HuH-7.5 (cell line): ENCODE results near the gene NOL12.
"Not testable (repeated sequence)": the region's sequence is repeated elsewhere in the genome, so short reads cannot be mapped to it uniquely, and the experiment has no call there.

ENCODE experiments used
- DNase-seq: peaks from one replicate; pipeline ENCODE4 v3.0.0; 2011; ENCODE audit warnings: low spot score

NOL12 gene

DNA sequence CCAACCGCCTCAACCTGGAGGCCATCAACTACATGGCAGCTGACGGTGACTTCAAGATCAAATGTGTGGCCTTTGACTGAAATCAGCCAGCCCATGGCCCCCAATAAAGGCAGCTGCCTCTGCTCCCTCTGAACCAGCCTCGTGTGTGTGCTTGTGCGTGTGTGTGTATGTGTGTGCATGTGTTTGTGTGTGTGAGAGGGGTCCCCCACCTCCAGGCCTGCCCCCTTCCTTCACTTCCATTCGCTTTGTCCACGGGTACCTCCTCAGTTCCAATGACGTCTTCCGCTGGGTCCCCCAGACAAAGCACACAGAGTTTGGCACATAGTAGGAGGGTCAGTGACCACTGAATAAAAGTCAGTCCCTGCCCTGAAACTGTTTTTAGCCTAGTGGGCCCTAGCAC lies 6.5 kb upstream of the NOL12 start:
- no peak for DNase-seq

DNA sequence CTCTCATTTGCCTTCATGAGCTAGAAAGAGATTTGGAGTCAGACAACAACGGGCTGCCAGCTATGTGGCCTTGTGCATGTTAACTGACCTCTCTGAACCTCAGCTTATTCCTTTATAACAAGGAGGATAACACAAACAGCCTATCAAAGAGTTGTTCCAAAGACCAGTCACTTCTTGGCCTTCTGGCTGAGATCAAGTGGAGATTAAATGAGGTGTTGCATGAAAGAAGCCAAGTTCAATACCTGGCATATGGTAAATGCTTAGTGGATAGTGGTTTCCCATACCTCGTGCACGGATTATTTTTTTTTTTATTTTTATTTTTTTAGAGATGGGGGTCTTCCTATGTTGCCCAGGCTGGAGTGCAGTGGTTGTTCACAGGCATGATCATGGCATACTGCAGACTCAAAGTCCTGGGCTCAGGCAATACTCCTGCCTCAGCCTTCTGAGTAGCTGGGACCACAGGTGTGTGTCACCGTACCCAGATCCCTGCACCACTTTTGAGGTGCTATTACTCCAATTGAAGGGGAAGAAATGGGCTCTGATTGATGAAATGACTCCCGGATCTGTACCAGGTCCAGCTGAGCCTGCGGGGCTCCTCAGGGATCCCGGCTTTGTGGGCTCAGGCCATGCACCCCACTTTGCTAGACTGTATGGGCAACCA lies 5.8 kb upstream of the NOL12 start:
- no peak for DNase-seq

- DNase-seq = no peak
Observed at GRCh38 chr22:37681001-37681424, 5.1 kb upstream of the NOL12 start.

GRCh38 chr22:37681556-37682049 lies 4.5 kb upstream of the NOL12 start:
- DNase-seq = peak; percentile 71

- no peak for DNase-seq
Observed at GRCh38 chr22:37684803-37685615, 1.1 kb upstream of the NOL12 start.

- no peak for DNase-seq
Observed at GRCh38 chr22:37690407-37690806, 4.3 kb downstream of the NOL12 start.

DNA sequence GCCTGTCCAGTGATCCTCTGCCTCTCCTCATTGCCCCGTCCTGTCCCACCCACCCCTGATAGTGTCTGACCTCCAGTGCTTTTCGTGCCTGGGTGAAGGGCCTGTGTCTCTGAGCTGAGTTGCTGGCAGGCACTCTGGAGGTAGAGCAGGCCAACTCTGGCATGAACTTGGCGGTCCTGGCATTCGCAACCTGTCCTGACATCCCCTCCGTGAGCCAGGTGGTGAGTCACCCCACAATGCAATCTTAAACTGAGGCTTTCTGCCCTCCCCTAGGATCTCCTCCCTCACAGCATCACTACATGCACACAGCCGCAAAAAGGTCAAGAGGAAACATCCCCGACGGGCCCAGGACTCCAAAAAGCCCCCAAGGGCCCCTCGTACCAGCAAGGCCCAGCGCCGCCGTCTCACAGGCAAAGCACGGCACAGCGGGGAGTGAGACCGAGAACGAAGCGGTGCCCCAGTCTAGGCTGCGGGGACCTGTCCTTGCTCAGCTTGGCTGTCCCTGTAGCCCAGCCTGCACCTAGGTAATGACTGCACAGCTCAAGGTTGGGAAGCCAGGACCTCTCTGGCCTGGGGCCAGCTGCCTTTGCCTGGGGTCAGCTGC lies 4.9 kb downstream of the NOL12 start:
- DNase-seq = no peak

DNA sequence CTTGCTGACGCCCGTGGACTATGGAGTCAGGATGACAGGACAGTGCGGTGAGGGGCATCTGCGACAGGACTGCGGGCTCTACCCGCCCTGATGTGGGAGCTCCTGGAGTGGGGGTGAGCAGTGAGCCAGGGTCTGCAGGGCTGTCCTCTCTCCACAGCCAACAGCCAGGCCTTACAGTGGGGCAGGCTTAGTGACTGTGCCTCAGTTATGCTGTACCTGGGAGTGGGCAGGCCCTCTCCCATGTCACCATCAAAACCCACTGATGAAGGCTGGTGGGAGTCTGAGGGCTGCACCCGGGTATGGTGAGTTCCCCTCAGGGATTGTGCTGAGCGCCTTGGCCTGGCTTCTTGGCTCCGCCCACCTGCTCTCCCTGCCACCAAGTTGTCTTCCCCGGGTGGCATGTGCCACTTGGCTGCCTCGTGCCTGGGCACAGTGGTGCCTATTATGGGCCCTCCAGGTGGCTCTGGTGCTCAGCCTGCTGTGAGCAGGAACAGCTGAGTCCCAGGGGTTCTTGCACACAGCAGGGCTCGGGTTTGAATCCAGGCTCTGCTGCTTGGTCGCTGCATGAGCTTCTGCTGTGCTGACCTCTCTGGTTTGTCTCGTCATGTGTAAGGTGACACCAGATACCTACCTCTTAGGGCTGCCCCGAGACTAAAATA lies 6.6 kb downstream of the NOL12 start:
- no peak for DNase-seq

- not testable (repeated sequence) for DNase-seq
Observed at GRCh38 chr22:37694131-37694530, 8.0 kb downstream of the NOL12 start.

- not testable (repeated sequence) for DNase-seq
Observed at GRCh38 chr22:37696260-37696656, 10.1 kb downstream of the NOL12 start.

DNA sequence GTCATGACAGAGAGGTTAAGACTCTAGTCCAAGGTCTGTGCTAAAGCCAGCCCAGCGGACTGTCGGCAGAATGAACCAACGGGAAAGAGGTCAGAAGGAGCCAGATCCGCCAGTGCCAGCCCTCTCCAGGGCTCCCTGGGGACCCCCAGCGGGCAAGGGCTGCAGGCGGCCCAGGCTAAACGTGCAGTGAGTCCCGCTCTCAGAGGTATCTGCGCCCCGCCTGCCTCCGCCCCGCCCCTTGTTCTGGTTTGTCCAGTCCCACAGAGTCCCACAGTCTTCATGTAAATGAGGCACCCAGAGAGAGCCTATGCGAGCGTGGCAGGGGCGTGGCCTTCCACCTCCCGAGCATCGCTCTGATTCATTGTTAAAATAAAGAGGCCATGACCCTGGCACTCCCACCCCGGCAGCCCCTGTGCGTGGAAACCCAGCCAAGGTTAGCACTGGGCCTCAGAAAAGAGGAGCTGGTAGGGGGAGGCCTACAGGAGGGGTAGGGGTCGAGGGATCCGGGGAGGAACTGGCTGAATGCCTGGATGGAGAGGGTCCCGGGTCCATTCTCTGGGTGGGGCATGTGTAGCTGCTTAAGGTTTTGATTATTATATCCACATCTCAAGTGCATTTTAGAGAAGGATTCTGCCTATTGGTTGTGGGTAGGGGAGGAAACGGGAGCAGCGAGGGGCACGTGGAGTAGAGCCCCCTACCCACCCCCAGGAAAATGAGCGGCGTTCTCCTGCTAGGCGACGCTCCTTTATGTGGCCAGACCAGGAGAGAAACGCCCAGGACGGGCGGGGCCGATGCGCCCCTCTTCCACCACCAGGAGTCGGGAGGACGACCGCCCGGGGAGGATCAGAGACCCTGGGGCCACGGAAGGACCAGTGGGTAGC lies 10.8 kb downstream of the NOL12 start, which contains the start of gene TRIOBP:
TRIOBP (plus strand) TSS at position 392 of the 881 bp plus-strand sequence. CDS start 4,318 bp downstream, outside the sequence.
- DNase-seq = peak; percentile 21

DNA sequence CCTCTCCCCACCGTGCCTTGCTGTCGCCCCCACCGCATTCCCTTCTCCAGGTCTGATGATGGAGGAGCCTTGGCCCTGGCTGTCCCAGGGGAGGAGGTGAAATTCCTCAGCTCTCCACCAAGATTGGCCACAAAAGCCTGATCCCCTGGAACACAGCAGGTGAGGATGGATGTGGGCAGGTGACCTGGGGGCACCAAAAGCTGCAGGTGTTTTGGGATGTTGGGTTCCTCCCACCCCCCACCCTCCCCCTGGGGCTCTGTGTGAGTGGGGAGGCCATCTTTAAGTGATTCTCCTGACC lies 11.3 kb downstream of the NOL12 start:
- DNase-seq = no peak

- no peak for DNase-seq
Observed at GRCh38 chr22:37701141-37701786, 15.1 kb downstream of the NOL12 start.

DNA sequence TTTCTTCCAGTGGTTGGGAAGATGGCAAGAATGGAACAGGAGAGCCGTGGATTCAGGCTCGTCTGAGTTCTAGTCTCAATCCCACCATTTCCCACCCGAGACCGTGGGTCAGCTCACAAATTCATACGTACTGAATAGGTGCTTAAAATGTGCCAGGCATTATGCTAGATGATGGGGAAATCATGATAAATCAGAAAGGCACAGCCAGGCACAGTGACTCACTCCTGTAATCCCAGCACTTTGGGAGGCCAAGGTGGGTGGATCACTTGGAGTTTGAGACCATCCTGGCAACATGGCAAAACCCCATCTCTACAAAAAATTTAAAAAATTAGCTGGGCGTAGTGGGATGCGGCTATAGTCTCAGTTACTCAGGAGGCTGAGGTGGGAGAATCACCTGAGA lies 17.8 kb downstream of the NOL12 start:
- DNase-seq = no peak

GRCh38 chr22:37704645-37705044 lies 18.5 kb downstream of the NOL12 start:
- no peak for DNase-seq

DNA sequence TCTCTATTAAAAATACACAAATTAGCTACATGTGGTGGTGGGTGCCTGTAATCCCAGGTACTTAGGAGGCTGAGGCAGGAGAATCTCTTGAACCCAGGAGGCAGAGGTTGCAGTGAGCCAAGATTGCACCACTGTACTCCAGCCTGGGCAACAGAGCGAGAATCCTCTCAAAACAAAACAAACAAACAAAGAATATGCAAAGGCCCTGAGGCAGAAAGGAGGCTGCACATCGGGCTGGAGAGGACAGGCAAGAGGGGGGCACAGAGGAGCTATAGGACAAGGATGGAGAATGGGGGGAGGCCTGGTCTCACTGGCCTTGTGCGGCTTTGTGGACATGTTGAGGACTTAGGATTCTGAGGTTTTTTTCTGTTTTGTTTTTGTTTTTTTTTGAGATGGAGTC lies 19.1 kb downstream of the NOL12 start:
- no peak for DNase-seq

GRCh38 chr22:37708580-37709444 lies 22.7 kb downstream of the NOL12 start:
- no peak for DNase-seq

- DNase-seq = no peak
Observed at GRCh38 chr22:37709445-37709765, 23.3 kb downstream of the NOL12 start.

GRCh38 chr22:37710675-37711074 lies 24.5 kb downstream of the NOL12 start:
- DNase-seq = no peak

DNA sequence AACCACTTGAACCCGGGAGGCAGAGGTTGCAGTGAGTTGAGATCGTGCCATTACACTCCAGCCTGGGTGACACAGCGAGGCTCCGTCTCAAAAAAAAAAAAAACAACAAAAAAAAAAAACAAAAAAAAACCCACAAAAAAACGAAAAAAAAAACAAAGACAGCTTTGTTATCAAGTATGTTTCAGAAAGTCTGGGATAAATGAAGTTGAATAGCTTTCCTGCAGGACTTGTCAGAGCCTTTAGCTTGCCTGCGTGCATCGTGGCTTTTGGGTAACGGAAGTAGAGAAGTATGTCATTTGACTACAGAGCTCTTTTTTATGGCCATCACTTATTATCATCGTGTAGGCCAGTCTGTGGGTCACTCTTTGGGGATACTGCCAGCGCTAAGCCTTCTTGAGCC lies 25.3 kb downstream of the NOL12 start:
- no peak for DNase-seq
